Fibroblast of pulmonary artery (primary cell): Measurements from ENCODE around the gene BCL6.

ENCODE experiments used
- DNase-seq: peaks from one replicate; pipeline ENCODE4 v3.0.0-alpha.2; 2010; ENCODE audit warnings: low read depth
- H3K4me3 ChIP-seq: replicated peaks from 2 replicates; pipeline ENCODE4 v1.5.1; 2011; ENCODE audit warnings: low read depth, mild to moderate bottlenecking, control low read depth, low read length, moderate library complexity
- TF ChIP-seq, protein P1 (sequence below): IDR thresholded peaks from 2 replicates; pipeline ENCODE4 v1.5.1; 2011; ENCODE audit warnings: mild to moderate bottlenecking, control low read depth, low read length, inconsistent platforms; ENCODE audit errors: missing control alignments

Gene BCL6

DNA sequence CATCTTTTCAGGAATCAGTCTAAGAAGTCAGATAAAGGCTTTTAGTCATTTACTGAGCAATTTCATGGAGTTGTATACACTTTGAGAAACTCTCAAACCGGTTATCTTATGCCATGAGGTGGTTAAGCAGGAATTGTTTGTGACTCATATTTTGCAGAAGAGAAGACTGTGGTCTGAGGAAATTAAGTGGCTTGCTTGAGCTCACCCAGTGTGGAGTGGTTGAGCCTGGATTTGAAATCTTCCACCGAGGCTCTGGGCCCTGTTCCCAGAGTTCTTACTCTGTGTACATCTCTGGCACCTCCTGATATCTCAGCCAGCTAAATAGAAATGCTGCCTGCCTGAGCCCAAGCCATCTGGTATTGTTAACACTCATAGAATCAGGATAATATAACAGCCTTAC, 37.8 kb upstream of the BCL6 start:
- no peak overlapping the region for H3K4me3 ChIP-seq
- TF ChIP-seq, protein P1, sequence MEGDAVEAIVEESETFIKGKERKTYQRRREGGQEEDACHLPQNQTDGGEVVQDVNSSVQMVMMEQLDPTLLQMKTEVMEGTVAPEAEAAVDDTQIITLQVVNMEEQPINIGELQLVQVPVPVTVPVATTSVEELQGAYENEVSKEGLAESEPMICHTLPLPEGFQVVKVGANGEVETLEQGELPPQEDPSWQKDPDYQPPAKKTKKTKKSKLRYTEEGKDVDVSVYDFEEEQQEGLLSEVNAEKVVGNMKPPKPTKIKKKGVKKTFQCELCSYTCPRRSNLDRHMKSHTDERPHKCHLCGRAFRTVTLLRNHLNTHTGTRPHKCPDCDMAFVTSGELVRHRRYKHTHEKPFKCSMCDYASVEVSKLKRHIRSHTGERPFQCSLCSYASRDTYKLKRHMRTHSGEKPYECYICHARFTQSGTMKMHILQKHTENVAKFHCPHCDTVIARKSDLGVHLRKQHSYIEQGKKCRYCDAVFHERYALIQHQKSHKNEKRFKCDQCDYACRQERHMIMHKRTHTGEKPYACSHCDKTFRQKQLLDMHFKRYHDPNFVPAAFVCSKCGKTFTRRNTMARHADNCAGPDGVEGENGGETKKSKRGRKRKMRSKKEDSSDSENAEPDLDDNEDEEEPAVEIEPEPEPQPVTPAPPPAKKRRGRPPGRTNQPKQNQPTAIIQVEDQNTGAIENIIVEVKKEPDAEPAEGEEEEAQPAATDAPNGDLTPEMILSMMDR = no peak
- peak; percentile 85 for DNase-seq

DNA sequence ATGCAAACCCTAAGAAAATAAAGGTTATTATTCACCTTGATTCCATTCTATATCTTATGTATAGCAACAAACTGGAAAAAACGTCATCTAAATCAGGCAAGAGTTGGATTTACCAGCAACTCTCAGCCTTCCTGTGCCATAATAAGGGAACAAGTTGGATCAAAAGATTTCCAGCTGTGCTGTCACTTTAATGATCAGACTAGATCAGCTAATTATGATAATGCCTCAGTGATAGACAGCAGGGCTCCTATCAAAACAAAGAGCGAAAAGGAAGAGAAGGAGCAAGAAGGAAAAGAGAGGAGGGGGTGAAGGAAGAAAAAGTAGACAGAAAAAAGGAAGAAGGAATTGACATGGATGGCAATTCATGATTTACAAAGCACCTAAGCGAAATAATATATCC, 36.7 kb upstream of the BCL6 start:
- DNase-seq = no peak
- H3K4me3 ChIP-seq = no peak overlapping the region
- TF ChIP-seq, protein P1 = no peak

DNA sequence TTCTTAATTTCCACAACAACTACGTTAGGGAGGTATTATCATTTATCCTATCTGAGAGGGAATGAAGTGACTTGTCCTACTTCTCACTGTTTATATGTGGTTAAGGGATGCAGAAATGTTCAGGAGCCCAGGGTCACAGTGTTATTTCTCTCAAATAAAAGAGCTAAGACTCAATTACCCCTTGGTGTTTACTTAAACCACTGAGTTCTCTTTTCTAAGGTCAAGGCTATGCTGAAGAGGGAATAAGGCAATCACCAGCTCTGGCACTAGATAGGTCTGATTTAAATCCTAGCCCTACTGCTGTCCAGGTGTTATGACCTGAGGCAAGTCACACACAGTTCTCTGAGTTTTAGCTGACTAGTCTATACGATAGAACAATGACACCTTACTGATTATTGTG, 35.7 kb upstream of the BCL6 start:
- no peak for DNase-seq
- TF ChIP-seq, protein P1 = no peak
- H3K4me3 ChIP-seq = no peak overlapping the region

DNA sequence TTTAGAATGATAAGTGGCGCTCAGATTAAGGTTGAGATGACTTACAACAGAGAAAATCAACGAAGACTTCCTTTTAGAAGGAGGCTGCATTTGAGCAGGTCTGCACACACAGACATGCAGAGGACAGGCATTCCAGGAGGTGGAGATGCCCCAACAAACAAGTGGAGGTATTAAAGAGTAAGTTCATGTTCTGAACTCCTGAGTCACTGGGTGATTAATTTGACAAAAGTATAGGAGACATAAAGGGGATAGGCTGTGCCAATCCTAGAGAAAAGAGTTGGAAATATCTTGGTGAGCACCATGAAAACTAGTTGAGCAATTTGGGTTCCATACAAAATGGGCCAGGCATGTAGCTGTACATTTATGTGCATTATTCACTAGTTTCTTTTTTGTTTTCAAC, 33.5 kb upstream of the BCL6 start:
- TF ChIP-seq, protein P1 = no peak
- H3K4me3 ChIP-seq = no peak overlapping the region
- DNase-seq = no peak

DNA sequence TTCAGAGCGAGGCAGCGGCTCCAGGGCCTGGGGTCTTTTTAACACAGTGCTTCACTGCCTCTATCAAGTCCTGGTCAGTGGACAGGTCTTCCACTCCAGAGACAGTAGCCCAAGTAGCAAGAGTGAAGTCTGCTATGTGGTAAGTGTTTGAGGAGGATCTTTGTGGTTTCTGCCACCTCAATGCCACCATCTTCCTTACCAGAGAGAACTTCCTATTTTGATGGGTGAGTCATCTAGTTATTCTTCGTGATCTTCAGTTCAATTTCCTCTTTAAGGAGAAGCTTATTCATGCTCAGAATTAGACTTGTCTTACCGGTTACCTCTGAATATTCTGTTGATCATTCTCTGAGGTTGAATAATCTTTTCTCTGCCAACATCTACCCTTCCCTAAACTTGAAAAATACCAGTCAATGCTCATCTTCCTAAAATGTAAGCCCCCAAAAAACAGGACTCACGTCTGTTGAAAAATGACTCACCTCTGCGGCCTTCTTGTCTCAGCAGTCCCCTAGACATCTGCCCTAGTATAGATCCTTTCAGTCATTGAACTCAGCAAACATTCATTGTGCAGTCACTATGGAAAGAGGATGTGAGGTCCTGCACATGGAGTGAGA, 32.2 kb upstream of the BCL6 start:
- TF ChIP-seq, protein P1 = no peak
- DNase-seq = peak; percentile 7
- H3K4me3 ChIP-seq = no peak overlapping the region

DNA sequence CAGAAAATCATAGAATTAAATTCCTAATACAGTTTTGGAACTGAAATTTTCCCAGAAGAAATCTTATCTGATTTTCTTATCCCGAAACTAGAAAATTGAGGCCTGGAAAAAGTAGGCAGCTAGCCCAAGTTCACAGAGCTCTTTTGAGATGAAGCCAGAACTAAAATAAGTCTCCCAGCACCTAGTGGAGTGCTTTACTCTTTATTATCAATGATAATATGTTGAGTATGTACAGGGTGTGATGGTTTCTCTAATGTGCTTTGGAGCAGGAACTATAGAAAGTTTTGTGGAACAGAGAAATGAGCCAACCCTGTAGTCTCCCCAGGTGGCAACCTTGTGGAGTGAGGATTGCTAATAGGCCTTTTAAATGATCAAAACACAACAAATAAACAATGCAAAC, 30.3 kb upstream of the BCL6 start:
- H3K4me3 ChIP-seq = no peak overlapping the region
- DNase-seq = no peak
- TF ChIP-seq, protein P1 = no peak

DNA sequence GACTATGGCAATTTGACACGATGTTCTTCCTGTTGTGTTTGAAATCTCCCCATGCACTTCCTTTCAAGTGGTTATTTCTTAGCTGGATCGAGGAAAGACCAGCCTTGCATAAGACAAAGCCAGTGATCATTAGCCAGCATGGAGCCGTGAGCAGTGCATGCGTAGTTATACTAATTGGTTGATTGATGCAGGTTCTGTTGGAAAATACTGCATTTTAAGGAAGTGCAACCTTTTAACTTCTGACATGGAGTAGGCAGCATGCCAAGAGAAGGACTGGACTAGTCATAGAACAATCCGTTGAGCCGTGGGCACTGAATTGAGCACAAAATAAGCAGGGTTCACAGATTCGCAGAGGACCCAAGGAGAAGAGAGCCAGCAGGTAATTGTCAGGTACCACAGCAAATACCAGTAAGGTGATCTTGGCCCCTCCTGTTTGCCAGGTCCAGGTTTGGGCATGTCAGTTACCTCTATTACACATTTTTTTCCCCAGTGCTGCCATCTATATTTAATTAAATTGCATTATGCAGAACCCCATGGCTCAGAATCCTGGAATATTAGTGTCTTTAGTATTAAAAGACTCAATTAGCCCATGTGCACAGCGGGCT, 29.0 kb upstream of the BCL6 start:
- no peak overlapping the region for H3K4me3 ChIP-seq
- no peak for DNase-seq
- TF ChIP-seq, protein P1 = no peak
